Non-pigmented ciliary epithelial cell (primary cell): Measurements from ENCODE around the gene SH3D19.
"Not testable (repeated sequence)": the region's sequence is repeated elsewhere in the genome, so short reads cannot be mapped to it uniquely, and the experiment has no call there.

Source experiments
- DNase-seq: peaks from one replicate; pipeline ENCODE4 v3.0.0-alpha.2; 2010; ENCODE audit warnings: low read depth

SH3D19 gene

GRCh38 chr4:151321586-151321985 is 3.8 kb downstream of the SH3D19 start:
- DNase-seq: no peak

- DNase-seq: no peak
Observed at GRCh38 chr4:151319490-151319889, 5.9 kb downstream of the SH3D19 start.

DNA sequence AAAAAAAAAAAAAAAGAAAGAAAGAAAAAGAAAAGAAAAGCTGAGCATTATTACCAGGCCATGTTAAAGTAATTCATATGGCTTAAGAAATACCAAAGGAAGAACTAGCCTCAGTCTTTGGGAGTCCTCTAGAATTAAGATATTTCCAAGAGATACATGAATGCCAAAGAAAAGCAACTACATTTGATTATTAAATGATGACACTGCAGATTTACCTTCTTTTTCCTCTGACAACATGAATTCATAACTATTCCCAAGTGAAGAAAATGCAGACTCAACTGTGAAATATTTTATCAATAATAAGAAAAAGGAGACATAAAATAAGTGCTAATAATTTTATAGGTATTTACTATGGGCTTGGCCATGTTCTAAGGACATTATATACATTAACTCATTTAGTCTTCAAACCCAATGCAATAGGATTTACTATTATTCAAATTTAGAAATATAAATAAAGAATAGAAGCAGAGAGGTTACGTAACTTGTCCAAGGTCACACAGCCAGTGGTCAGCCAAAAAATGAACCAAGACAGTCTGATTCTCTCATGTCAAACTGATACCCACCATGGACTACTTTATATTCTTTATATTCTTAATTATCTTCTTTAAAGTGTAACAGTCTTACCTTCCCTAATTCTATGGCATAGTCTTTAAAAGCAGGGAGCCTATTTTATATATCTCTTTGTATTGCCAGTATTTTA is 6.9 kb downstream of the SH3D19 start:
- DNase-seq: no peak

- no peak for DNase-seq
Observed at GRCh38 chr4:151316645-151317044, 8.8 kb downstream of the SH3D19 start.

GRCh38 chr4:151315212-151315886 is 10.1 kb downstream of the SH3D19 start:
- no peak for DNase-seq

- no peak for DNase-seq
Observed at GRCh38 chr4:151314479-151314878, 10.9 kb downstream of the SH3D19 start.

DNA sequence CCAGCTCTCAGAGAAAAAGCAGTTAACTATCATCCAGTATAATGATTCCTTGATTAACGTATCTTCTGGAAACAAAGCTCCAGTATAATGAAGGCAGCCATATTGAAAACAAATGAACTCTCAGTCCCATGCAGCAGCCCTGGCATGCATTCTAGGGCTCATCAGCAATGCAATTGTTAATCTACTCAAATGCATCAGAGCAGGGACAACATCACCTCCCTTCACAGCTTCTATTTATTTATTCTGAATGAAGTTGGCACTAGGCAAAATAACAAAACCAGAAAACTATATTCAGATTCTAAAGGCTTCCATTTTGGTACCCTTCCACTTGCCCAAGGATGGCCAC is 11.4 kb downstream of the SH3D19 start:
- no peak for DNase-seq

- no peak for DNase-seq
Observed at GRCh38 chr4:151313306-151314009, 11.9 kb downstream of the SH3D19 start.

- DNase-seq: no peak
Observed at GRCh38 chr4:151310124-151310728, 15.2 kb downstream of the SH3D19 start.

DNA sequence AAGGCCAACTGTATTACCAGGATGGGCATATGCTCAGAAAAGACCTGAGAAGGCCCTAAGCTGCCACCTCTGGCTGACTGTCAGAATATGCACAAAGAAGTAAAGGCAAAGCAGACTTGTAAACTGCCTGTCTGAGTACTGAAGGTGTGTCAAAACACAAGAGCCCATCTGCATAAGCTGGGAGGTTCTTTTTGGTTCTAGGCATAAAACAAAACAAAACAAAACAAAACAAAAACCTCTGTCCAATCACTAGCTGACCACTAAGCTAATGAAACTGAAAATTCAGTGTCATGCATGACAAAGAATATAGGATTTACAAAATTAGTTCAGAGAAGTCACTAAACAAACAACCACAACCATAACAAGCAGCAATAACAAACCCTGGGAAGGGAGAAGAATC is 20.6 kb downstream of the SH3D19 start:
- no peak for DNase-seq

GRCh38 chr4:151304226-151304625 is 21.2 kb downstream of the SH3D19 start:
- DNase-seq: no peak

- DNase-seq: no peak
Observed at GRCh38 chr4:151302432-151302831, 23.0 kb downstream of the SH3D19 start.

- no peak for DNase-seq
Observed at GRCh38 chr4:151297170-151297569, 28.2 kb downstream of the SH3D19 start.

DNA sequence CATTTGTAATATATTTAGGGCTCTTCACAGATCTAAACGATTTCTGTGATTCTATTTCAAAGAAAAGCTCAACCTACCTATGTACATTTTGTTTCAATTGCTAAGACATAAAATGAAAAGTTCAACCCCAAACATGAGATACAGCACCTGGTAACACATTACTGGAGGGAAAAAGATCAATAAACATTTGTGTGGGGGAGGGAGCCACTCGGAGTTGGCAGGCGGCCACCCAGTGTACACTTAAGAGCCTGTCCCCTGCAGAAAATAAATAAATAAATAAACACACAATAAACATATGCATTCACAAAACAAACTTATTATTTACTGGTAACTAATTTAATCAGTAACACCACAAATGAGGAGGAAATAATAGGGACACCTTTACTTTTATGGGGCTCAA is 29.2 kb downstream of the SH3D19 start:
- DNase-seq: no peak

DNA sequence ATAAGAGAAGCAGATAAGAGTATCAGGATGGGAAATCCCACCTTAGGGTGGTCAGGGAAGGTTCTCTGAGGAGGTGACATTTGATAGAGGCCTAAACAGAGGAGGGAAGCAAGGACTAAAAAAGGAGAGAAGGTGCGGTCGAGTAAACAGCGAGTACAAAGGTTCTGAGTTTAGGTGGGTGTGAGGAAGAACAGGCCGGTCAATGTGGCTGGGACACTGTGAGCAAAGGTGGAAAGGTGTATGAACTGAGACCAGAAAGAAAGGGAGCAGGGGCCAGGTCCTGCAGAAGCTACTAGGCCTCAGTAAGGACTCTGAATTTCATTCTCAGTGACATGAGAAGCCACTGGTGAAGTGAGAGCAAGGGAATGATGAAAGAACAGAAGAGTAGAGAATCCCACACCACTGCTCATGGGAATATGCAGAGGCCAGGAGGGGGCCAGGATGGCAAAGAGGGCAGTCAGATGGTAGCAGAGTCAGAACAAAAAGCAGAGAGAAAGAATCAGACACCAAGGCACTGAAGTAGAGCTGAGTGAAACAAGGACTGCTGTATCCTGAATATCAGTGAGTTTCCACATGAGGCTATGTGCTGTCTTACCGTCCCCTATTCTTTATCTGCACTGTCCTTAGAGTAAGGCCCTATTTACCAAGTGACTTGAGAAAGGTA is 30.4 kb downstream of the SH3D19 start:
- DNase-seq: no peak

- no peak for DNase-seq
Observed at GRCh38 chr4:151292038-151292437, 33.4 kb downstream of the SH3D19 start.

- DNase-seq: no peak
Observed at GRCh38 chr4:151291485-151291884, 33.9 kb downstream of the SH3D19 start.

GRCh38 chr4:151287409-151287808 is 38.0 kb downstream of the SH3D19 start:
- DNase-seq: no peak

DNA sequence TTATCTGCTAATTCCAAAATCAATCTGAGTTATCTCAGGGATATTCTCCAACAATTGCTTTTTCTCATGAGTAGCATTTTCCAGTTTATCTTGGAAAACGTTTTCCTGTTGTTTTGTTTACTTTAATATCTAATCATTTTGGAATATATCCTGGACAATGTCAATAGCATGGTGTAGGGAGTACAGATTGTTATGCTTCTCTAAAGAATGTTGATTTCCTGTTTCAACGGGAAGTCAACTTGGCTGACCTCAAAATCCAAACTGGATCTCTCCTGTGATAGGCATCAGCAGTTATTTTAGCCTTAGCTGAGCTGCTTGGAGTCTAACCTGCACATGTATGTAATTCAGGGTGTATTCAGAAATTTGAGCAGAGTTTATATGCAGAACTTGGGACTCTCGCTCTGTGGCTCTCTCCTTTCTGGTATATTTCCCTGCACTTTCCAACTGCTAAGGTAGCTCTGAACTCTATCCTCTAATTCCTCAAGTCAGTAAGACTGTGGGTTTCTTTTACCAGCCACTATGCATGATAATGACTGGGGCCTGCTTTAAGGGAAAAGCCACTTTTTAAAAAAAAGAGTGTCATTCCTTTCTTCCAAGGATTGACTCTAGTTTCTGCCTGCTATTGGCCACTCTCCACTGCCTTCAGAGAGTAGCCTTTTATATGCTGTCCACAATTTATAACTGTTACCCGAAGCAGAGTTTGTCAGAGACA is 40.7 kb downstream of the SH3D19 start:
- no peak for DNase-seq

DNA sequence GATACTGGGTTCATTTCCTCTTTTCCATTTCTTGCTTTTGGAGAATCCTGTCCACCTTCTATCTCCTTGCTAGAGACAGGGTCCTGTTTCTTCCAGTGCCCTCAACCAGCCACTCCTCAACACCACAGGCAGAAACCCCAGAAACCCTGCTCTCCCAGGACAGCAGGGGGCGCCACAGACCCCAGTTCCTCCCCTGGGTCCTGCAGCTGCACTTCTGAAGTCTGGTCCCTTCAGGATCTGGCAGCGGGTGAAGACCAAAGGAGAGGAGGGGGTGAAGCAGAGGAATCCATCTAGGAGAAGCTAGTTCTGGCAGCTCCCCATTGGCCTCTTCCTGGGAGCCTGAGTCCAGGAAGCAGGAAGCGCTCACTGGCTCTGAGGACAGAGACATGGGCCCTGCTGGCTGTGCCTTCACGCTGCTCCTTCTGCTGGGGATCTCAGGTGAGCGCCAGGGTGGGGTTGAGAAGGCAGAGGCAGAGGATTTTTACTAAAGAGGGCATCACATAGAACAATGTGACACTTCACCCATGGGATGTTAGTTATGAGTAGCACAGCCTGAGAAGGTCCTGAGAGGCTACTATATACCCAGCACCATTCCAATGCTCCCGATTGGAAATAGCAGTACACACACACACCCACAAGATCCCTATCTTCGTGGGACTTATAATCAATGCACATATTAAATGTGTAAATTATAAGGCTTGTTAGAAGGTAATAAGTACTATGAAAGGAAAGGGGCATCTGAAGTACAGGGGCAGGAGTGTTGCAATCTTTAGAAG is 48.4 kb downstream of the SH3D19 start, which contains the start of gene PRSS48:
PRSS48 (plus strand) TSS at position 375 of the 776 bp plus-strand sequence; CDS start at position 387, 12 bp downstream.
- no peak for DNase-seq

- DNase-seq: not testable (repeated sequence)
Observed at GRCh38 chr4:151268905-151269304, 56.5 kb downstream of the SH3D19 start.
